Upper lobe of left lung (tissue), 4 donors: ENCODE measurements around the gene LGALS3.

Experiments
- POLR2A ChIP-seq, 4 donors: fragments of 450-650 bp; IDR thresholded peaks; one replicate each; pipeline ENCODE4 v1.5.1; 2016 to 2017; ENCODE audit warnings: antibody characterized with exemption in 4 of 4, mild to moderate bottlenecking in 2 of 4
- POLR2AphosphoS5 ChIP-seq, 2 donors: sonication (generic); formaldehyde crosslinking; IDR thresholded peaks; one replicate each; pipeline ENCODE4 v1.5.1; 2017; ENCODE audit warnings: antibody characterized with exemption in 2 of 2
- TF ChIP-seq, protein P1 (sequence below), 6 experiments: fragments of 450-650 bp in 4 of 6; fragments of 200-600 bp in 2 of 6; sonication (generic) in 2 of 6; IDR thresholded peaks; one replicate each; pipeline ENCODE4 v1.5.1; 2016 to 2019; ENCODE audit warnings: antibody characterized with exemption in 6 of 6

DNA sequence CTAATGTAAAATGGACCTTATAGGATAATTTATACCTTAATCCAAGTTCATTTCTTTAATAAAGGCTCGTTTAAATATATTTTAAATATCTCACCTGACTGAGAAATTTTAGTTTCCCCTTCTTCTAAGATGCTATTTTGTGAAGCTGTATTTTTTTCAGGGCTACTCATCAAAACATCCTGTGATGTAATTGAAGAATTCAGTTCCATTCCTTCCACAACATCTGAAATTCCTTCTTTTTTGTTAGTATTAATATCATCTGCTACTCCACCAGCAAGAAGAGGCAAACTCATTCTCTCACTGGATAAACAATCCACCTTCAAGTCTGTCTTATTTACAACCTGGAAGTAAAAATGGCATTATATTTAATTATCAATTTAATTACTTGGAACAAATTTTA, 22.5 kb downstream of the LGALS3 start:
- TF ChIP-seq, protein P1, sequence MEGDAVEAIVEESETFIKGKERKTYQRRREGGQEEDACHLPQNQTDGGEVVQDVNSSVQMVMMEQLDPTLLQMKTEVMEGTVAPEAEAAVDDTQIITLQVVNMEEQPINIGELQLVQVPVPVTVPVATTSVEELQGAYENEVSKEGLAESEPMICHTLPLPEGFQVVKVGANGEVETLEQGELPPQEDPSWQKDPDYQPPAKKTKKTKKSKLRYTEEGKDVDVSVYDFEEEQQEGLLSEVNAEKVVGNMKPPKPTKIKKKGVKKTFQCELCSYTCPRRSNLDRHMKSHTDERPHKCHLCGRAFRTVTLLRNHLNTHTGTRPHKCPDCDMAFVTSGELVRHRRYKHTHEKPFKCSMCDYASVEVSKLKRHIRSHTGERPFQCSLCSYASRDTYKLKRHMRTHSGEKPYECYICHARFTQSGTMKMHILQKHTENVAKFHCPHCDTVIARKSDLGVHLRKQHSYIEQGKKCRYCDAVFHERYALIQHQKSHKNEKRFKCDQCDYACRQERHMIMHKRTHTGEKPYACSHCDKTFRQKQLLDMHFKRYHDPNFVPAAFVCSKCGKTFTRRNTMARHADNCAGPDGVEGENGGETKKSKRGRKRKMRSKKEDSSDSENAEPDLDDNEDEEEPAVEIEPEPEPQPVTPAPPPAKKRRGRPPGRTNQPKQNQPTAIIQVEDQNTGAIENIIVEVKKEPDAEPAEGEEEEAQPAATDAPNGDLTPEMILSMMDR (IDR thresholded peaks at IDR 0.05): no peak
- TF ChIP-seq POLR2AphosphoS5 (IDR thresholded peaks at IDR 0.05) (no peak), POLR2A (IDR thresholded peaks at IDR 0.05) (no peak)
